Measurements from ENCODE around the gene NOP9. TPM values are rescaled to one million over a fixed set of nuclear protein-coding genes. Genes with fewer than 3 reads are reported as not detected.

The NOP9 gene
- total RNA-seq, 1 donor from 2014 or later = 23.5 TPM

GRCh38 chr14:24309538-24310264 lies 10.1 kb downstream of the NOP9 start, which contains the start of gene LTB4R2:
TSS of gene LTB4R2 (plus strand) at chr14:24310140. CDS start at chr14:24310665, 525 bp downstream.
- Histone ChIP-seq H3K9ac (ENCODE audit: low read length) (no peak within 1 kb of the TSS), H3K27ac (ENCODE audit: low read depth, low read length) (no peak within 1 kb of the TSS), H4K20me1 (ENCODE audit: insufficient read depth, low read length) (peaks cover 48% of the 10 kb centered on the region), H3K9me3 (ENCODE audit: insufficient read depth, low read depth, low read length) (no peaks in the 10 kb centered on the region), H3K36me3 (ENCODE audit: insufficient read depth, low read length) (peaks cover 18% of the 10 kb centered on the region), H3K27me3 (ENCODE audit: insufficient read depth, low read length) (peaks cover 2% of the 10 kb centered on the region), H3K79me2 (ENCODE audit: insufficient read depth, low read length) (no peaks in the 10 kb centered on the region), H2AFZ (ENCODE audit: low read depth, low read length) (peak within 1 kb of the TSS; percentile 44), H3K4me2 (ENCODE audit: low read length) (peak within 1 kb of the TSS; percentile 78), H3K4me1 (ENCODE audit: insufficient read depth, low read length) (peaks cover 16% of the 10 kb centered on the region), H3K4me3 (ENCODE audit: insufficient read depth, low read depth, low read length) (no peak within 1 kb of the TSS)
- Mint-ChIP-seq H3K27me3 (ENCODE audit: low read depth, unreplicated experiment) (peaks cover 6% of the 10 kb centered on the region), H3K9me3 (ENCODE audit: unreplicated experiment) (peaks cover 2% of the 10 kb centered on the region), H3K27ac (ENCODE audit: unreplicated experiment) (peak within 1 kb of the TSS; percentile 66), H3K4me3 (ENCODE audit: unreplicated experiment) (no peak within 1 kb of the TSS), H3K36me3 (ENCODE audit: low read depth, unreplicated experiment) (peaks cover 29% of the 10 kb centered on the region), H3K4me1 (ENCODE audit: low read depth, unreplicated experiment) (peaks cover 8% of the 10 kb centered on the region)
- DNase-seq (ENCODE audit: low read depth) = no peak
- no peak for FAIRE-seq
- TF ChIP-seq, protein P1, sequence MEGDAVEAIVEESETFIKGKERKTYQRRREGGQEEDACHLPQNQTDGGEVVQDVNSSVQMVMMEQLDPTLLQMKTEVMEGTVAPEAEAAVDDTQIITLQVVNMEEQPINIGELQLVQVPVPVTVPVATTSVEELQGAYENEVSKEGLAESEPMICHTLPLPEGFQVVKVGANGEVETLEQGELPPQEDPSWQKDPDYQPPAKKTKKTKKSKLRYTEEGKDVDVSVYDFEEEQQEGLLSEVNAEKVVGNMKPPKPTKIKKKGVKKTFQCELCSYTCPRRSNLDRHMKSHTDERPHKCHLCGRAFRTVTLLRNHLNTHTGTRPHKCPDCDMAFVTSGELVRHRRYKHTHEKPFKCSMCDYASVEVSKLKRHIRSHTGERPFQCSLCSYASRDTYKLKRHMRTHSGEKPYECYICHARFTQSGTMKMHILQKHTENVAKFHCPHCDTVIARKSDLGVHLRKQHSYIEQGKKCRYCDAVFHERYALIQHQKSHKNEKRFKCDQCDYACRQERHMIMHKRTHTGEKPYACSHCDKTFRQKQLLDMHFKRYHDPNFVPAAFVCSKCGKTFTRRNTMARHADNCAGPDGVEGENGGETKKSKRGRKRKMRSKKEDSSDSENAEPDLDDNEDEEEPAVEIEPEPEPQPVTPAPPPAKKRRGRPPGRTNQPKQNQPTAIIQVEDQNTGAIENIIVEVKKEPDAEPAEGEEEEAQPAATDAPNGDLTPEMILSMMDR (IDR thresholded peaks at IDR 0.05; ENCODE audit: insufficient read depth, low read depth, low read length) = no peak

GRCh38 chr14:24310265-24310645 lies 10.6 kb downstream of the NOP9 start:
- TF ChIP-seq, protein P1 (IDR thresholded peaks at IDR 0.05; ENCODE audit: insufficient read depth, low read depth, low read length) = no peak
- no peak for TF ChIP-seq EZH2 (IDR thresholded peaks at IDR 0.05; ENCODE audit: insufficient read depth, low read length)
- H3K27ac ChIP-seq (ENCODE audit: low read depth, low read length) = no peak overlapping the region
- peak overlapping the region; percentile 78 for H3K4me2 ChIP-seq (ENCODE audit: low read length)
- Mint-ChIP-seq H3K4me1 (ENCODE audit: low read depth, unreplicated experiment) (peaks cover 8% of the 10 kb centered on the region), H3K36me3 (ENCODE audit: low read depth, unreplicated experiment) (peaks cover 23% of the 10 kb centered on the region), H3K9me3 (ENCODE audit: unreplicated experiment) (peaks cover 2% of the 10 kb centered on the region), H3K27ac (ENCODE audit: unreplicated experiment) (peak overlapping the region; percentile 66), H3K4me3 (ENCODE audit: unreplicated experiment) (no peak overlapping the region), H3K27me3 (ENCODE audit: low read depth, unreplicated experiment) (peaks cover 6% of the 10 kb centered on the region)
- H3K36me3 ChIP-seq (ENCODE audit: insufficient read depth, low read length) = peaks cover 14% of the 10 kb centered on the region
- DNase-seq (ENCODE audit: low read depth) = no peak
- no peak overlapping the region for H3K4me3 ChIP-seq (ENCODE audit: insufficient read depth, low read depth, low read length)
- no peak for FAIRE-seq
- peaks cover 16% of the 10 kb centered on the region for H3K4me1 ChIP-seq (ENCODE audit: insufficient read depth, low read length)
- H3K79me2 ChIP-seq (ENCODE audit: insufficient read depth, low read length) = no peaks in the 10 kb centered on the region
- peaks cover 48% of the 10 kb centered on the region for H4K20me1 ChIP-seq (ENCODE audit: insufficient read depth, low read length)
- H3K9ac ChIP-seq (ENCODE audit: low read length) = no peak overlapping the region
- peaks cover 6% of the 10 kb centered on the region for H3K27me3 ChIP-seq (ENCODE audit: insufficient read depth, low read length)
- H2AFZ ChIP-seq (ENCODE audit: low read depth, low read length) = peak overlapping the region; percentile 44
- no peaks in the 10 kb centered on the region for H3K9me3 ChIP-seq (ENCODE audit: insufficient read depth, low read depth, low read length)

All from astrocyte (in vitro differentiated cells and primary cell).